ENCODE data around the gene PLEKHG5.

DNA sequence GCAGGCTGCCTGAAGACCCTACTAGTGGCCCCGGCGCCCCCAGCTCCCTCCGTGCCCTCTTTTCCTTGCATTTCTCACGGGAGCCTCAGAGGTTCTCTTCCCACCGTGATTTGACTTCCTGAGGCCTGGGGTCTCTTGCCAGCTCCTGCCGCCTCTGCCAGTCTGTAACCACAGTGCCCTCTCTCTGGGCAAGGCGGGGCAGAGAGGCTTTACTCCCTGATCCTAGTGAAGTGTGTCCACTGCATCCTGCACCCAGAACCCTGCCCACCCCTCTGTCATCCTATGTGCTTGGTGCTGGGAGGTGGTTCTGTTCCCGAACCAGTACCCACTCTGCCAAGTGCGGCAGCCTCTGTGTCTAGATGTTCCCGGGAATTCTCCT lies 64.5 kb downstream of the PLEKHG5 start:
- TF ChIP-seq, protein P1, sequence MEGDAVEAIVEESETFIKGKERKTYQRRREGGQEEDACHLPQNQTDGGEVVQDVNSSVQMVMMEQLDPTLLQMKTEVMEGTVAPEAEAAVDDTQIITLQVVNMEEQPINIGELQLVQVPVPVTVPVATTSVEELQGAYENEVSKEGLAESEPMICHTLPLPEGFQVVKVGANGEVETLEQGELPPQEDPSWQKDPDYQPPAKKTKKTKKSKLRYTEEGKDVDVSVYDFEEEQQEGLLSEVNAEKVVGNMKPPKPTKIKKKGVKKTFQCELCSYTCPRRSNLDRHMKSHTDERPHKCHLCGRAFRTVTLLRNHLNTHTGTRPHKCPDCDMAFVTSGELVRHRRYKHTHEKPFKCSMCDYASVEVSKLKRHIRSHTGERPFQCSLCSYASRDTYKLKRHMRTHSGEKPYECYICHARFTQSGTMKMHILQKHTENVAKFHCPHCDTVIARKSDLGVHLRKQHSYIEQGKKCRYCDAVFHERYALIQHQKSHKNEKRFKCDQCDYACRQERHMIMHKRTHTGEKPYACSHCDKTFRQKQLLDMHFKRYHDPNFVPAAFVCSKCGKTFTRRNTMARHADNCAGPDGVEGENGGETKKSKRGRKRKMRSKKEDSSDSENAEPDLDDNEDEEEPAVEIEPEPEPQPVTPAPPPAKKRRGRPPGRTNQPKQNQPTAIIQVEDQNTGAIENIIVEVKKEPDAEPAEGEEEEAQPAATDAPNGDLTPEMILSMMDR (conservative IDR thresholded peaks at IDR 0.05), result no peak
- no peak for TF ChIP-seq ZFX (IDR thresholded peaks at IDR 0.05)
